ENCODE data around the gene B4GALT5. TPM values are rescaled to one million over a fixed set of nuclear protein-coding genes. Genes with fewer than 3 reads are reported as not detected.

B4GALT5 gene
- total RNA-seq, 3 donors from 2014 or later (not counting 1 experiment from before 2014, with no cell fraction given): 15.5 to 29.1 (median 28.6) TPM

DNA sequence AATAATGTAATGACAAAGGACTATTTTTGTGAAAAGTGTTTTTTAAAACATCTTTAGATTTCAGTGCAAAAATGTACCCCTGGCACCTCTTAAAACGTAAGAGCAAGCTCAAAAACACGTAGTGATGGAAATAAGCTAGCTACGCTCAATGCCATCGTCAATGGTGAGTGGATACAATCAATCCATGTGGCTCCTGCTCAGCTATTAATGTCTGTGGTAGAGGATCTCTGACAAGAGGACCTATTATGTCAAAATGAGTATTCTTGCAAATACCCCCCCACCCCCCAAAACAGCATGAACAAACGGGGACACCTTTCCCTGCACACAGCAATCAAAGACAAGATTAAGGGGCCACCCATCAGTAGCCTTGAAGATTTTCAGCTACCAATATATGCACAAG lies 80.7 kb downstream of the B4GALT5 start:
- H3K27ac ChIP-seq (ENCODE audit: low read length): no peak overlapping the region
- TF ChIP-seq, protein P1, sequence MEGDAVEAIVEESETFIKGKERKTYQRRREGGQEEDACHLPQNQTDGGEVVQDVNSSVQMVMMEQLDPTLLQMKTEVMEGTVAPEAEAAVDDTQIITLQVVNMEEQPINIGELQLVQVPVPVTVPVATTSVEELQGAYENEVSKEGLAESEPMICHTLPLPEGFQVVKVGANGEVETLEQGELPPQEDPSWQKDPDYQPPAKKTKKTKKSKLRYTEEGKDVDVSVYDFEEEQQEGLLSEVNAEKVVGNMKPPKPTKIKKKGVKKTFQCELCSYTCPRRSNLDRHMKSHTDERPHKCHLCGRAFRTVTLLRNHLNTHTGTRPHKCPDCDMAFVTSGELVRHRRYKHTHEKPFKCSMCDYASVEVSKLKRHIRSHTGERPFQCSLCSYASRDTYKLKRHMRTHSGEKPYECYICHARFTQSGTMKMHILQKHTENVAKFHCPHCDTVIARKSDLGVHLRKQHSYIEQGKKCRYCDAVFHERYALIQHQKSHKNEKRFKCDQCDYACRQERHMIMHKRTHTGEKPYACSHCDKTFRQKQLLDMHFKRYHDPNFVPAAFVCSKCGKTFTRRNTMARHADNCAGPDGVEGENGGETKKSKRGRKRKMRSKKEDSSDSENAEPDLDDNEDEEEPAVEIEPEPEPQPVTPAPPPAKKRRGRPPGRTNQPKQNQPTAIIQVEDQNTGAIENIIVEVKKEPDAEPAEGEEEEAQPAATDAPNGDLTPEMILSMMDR (IDR thresholded peaks at IDR 0.05): no peak
- Mint-ChIP-seq H3K27me3 (ENCODE audit: low read depth in 2 of 2) (no peaks in the 10 kb centered on the region), H3K4me1 (peaks cover 17 to 21% of the 10 kb centered on the region in 2 donors), H3K9me3 (no peaks in the 10 kb centered on the region), H3K27ac (no peak overlapping the region), H3K36me3 (peaks cover 14% of the 10 kb centered on the region), H3K4me3 (no peak overlapping the region)
- WGBS (ENCODE audit: insufficient coverage): 93% methylated on average over 5 of the region's 5 CpGs
- ATAC-seq: no peak
- H3K27me3 ChIP-seq (ENCODE audit: control insufficient read depth, insufficient read depth, low read length): no peaks in the 10 kb centered on the region
- DNase-seq: no peak
- H3K4me3 ChIP-seq (ENCODE audit: low read length): no peak overlapping the region
- H3K4me1 ChIP-seq (ENCODE audit: control insufficient read depth, insufficient read depth, low read length): peaks cover 3% of the 10 kb centered on the region
- H3K36me3 ChIP-seq (ENCODE audit: control insufficient read depth, insufficient read depth, low read length): peaks cover 22% of the 10 kb centered on the region
- no peaks in the 10 kb centered on the region for H3K9me3 ChIP-seq (ENCODE audit: control insufficient read depth, insufficient read depth, low read length)
- intact Hi-C loops (cut with micrococcal nuclease): no loop called here

GRCh38 chr20:49631856-49632418 lies 81.7 kb downstream of the B4GALT5 start:
- whole genome bisulfite sequencing (ENCODE audit: insufficient coverage): 93% methylated on average over 15 of the region's 15 CpGs

DNA sequence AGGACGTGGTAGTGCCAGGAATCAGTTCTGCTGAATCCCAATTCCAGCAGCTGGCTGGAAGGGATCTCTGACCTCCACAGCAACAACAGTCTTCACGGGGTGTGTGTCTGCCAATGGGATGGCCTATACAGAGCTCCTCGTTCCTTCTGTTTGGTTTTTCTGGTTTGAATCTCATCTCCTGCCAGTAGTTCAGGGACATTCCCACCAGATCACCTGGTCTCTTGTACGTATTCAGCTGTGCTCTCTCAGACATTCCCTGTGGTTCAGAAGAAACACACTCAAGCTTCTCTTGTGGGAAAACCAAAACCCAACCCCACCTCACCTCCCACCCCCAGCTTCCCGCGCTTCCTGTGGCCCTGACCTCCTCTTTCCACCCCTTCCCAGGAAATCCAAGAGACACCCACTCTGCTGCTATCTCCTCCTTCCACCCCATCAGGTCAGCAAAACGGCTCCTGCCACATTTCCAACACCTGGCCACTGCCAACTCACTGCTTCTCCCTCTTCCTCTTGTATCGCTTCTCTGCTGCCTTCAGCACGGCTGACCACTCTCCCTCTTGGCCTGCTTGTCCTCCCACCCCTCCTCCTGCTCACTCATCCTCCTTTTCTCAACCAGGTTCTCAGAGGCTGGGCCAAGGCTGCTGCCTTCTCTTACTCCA lies 82.5 kb downstream of the B4GALT5 start:
- Histone ChIP-seq H3K27ac (ENCODE audit: low read length) (no peak overlapping the region), H3K27me3 (ENCODE audit: control insufficient read depth, insufficient read depth, low read length) (no peaks in the 10 kb centered on the region), H3K4me3 (ENCODE audit: low read length) (no peak overlapping the region), H3K36me3 (ENCODE audit: control insufficient read depth, insufficient read depth, low read length) (peaks cover 10% of the 10 kb centered on the region), H3K4me1 (ENCODE audit: control insufficient read depth, insufficient read depth, low read length) (peaks cover 3% of the 10 kb centered on the region), H3K9me3 (ENCODE audit: control insufficient read depth, insufficient read depth, low read length) (no peaks in the 10 kb centered on the region)
- no peak overlapping the region for H3K4me3 Mint-ChIP-seq
- no peak for DNase-seq
- 81% methylated on average over 9 of the region's 9 CpGs for WGBS (ENCODE audit: insufficient coverage)
- H3K4me1 Mint-ChIP-seq: peaks cover 7 to 20% of the 10 kb centered on the region in 2 donors
- ATAC-seq: no peak
- H3K9me3 Mint-ChIP-seq: no peaks in the 10 kb centered on the region
- TF ChIP-seq, protein P1 (IDR thresholded peaks at IDR 0.05): no peak
- intact Hi-C loops (cut with micrococcal nuclease): no loop called here
- H3K27me3 Mint-ChIP-seq (ENCODE audit: low read depth in 2 of 2): no peaks in the 10 kb centered on the region
- peak overlapping the region; percentile 67 for H3K27ac Mint-ChIP-seq
- peaks cover 4% of the 10 kb centered on the region for H3K36me3 Mint-ChIP-seq

More at GRCh38 chr20:49631856-49632418, 81.7 kb downstream of the B4GALT5 start:
- H3K9me3 ChIP-seq (ENCODE audit: control insufficient read depth, insufficient read depth, low read length): no peaks in the 10 kb centered on the region
- H3K9me3 Mint-ChIP-seq: no peaks in the 10 kb centered on the region
- H3K27me3 ChIP-seq (ENCODE audit: control insufficient read depth, insufficient read depth, low read length): no peaks in the 10 kb centered on the region
- no peak overlapping the region for H3K4me3 Mint-ChIP-seq
- intact Hi-C loops (cut with micrococcal nuclease): no loop called here
- peaks cover 14 to 21% of the 10 kb centered on the region in 2 donors for H3K4me1 Mint-ChIP-seq
- ATAC-seq (no peak), DNase-seq (no peak)
- no peaks in the 10 kb centered on the region for H3K27me3 Mint-ChIP-seq (ENCODE audit: low read depth in 2 of 2)
- H3K27ac ChIP-seq (ENCODE audit: low read length): no peak overlapping the region
- H3K4me1 ChIP-seq (ENCODE audit: control insufficient read depth, insufficient read depth, low read length): peaks cover 3% of the 10 kb centered on the region
- no peak overlapping the region for H3K4me3 ChIP-seq (ENCODE audit: low read length)
- H3K27ac Mint-ChIP-seq: peak overlapping the region; percentile 67
- TF ChIP-seq, protein P1 (IDR thresholded peaks at IDR 0.05): no peak
- H3K36me3 Mint-ChIP-seq: peaks cover 12% of the 10 kb centered on the region
- peaks cover 17% of the 10 kb centered on the region for H3K36me3 ChIP-seq (ENCODE audit: control insufficient read depth, insufficient read depth, low read length)

Data from natural killer cell (primary cell).